Measurements from ENCODE around the gene DNMBP. TPM values are rescaled to one million over a fixed set of nuclear protein-coding genes. Genes with fewer than 3 reads are reported as not detected.

The DNMBP gene
- total RNA-seq, 1 experiment from 2014 or later = 19.7 TPM

GRCh38 chr10:99851825-99852224 is 157.9 kb downstream of the DNMBP start (continued):
- TF ChIP-seq, protein P1, sequence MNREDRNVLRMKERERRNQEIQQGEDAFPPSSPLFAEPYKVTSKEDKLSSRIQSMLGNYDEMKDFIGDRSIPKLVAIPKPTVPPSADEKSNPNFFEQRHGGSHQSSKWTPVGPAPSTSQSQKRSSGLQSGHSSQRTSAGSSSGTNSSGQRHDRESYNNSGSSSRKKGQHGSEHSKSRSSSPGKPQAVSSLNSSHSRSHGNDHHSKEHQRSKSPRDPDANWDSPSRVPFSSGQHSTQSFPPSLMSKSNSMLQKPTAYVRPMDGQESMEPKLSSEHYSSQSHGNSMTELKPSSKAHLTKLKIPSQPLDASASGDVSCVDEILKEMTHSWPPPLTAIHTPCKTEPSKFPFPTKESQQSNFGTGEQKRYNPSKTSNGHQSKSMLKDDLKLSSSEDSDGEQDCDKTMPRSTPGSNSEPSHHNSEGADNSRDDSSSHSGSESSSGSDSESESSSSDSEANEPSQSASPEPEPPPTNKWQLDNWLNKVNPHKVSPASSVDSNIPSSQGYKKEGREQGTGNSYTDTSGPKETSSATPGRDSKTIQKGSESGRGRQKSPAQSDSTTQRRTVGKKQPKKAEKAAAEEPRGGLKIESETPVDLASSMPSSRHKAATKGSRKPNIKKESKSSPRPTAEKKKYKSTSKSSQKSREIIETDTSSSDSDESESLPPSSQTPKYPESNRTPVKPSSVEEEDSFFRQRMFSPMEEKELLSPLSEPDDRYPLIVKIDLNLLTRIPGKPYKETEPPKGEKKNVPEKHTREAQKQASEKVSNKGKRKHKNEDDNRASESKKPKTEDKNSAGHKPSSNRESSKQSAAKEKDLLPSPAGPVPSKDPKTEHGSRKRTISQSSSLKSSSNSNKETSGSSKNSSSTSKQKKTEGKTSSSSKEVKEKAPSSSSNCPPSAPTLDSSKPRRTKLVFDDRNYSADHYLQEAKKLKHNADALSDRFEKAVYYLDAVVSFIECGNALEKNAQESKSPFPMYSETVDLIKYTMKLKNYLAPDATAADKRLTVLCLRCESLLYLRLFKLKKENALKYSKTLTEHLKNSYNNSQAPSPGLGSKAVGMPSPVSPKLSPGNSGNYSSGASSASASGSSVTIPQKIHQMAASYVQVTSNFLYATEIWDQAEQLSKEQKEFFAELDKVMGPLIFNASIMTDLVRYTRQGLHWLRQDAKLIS (CRISPR knock-in tag; IDR thresholded peaks at IDR 0.05; ENCODE audit: borderline replicate concordance) = no peak
- no peak for TF ChIP-seq CREB1 (CRISPR knock-in tag; IDR thresholded peaks at IDR 0.05)

DNA sequence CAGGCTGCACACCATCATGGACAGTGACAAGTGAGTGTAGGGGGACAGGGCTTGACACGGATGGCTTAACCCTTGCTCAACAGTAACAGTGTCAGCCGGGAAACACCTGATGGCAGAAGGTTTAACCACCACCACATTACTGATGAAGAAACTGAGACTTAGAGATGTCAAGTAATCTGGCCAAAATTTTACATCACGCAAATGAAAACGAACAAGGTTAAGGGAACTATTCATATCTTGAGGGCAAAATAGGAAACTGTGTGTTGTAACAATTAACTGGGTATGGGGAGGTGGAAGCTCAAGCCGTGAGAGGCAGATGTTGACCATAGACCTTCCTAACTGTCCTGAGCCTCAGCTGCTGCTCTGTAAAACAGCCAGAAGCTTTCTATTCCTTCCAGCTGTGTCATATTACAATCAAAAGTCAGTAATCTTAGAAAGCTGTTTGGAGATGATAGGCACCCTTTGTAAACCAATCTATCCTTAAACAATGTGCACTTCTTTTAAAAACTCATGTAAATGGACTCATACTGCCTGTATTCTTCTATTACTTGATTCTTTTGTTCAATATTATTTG is 158.9 kb downstream of the DNMBP start:
- Mint-ChIP-seq H3K27ac (peak overlapping the region; percentile 67), H3K27me3 (ENCODE audit: low read depth) (peaks cover 6% of the 10 kb centered on the region; the same call in 1 of the 2 replicates), H3K4me1 (peaks cover 73% of the 10 kb centered on the region), H3K9me3 (no peaks in the 10 kb centered on the region), H3K4me3 (peak overlapping the region; percentile 51), H3K36me3 (no peaks in the 10 kb centered on the region)
- TF ChIP-seq HMGA2 (CRISPR knock-in tag; IDR thresholded peaks at IDR 0.05) (no peak), JUN (CRISPR knock-in tag; IDR thresholded peaks at IDR 0.05) (no peak), NFATC4 (CRISPR knock-in tag; IDR thresholded peaks at IDR 0.05) (no peak), FOXJ3 (CRISPR knock-in tag; IDR thresholded peaks at IDR 0.05; ENCODE audit: borderline replicate concordance) (no peak), ZNF263 (CRISPR knock-in tag; IDR thresholded peaks at IDR 0.05; ENCODE audit: low read depth) (no peak), E2F4 (CRISPR knock-in tag; IDR thresholded peaks at IDR 0.05; ENCODE audit: borderline replicate concordance, low read depth) (no peak), ZNF423 (CRISPR knock-in tag; IDR thresholded peaks at IDR 0.05) (no peak), CREM (CRISPR knock-in tag; IDR thresholded peaks at IDR 0.05) (no peak), ESRRA (CRISPR knock-in tag; IDR thresholded peaks at IDR 0.05; ENCODE audit: borderline replicate concordance) (no peak), JAZF1 (CRISPR knock-in tag; IDR thresholded peaks at IDR 0.05) (no peak), ZNF281 (CRISPR knock-in tag; IDR thresholded peaks at IDR 0.05) (no peak), MYBL2 (CRISPR knock-in tag; IDR thresholded peaks at IDR 0.05) (no peak), KAT7 (CRISPR knock-in tag; IDR thresholded peaks at IDR 0.05; ENCODE audit: borderline replicate concordance) (no peak), IRF2 (CRISPR knock-in tag; IDR thresholded peaks at IDR 0.05; ENCODE audit: borderline replicate concordance, low read depth) (no peak)
- TF ChIP-seq, protein P2, sequence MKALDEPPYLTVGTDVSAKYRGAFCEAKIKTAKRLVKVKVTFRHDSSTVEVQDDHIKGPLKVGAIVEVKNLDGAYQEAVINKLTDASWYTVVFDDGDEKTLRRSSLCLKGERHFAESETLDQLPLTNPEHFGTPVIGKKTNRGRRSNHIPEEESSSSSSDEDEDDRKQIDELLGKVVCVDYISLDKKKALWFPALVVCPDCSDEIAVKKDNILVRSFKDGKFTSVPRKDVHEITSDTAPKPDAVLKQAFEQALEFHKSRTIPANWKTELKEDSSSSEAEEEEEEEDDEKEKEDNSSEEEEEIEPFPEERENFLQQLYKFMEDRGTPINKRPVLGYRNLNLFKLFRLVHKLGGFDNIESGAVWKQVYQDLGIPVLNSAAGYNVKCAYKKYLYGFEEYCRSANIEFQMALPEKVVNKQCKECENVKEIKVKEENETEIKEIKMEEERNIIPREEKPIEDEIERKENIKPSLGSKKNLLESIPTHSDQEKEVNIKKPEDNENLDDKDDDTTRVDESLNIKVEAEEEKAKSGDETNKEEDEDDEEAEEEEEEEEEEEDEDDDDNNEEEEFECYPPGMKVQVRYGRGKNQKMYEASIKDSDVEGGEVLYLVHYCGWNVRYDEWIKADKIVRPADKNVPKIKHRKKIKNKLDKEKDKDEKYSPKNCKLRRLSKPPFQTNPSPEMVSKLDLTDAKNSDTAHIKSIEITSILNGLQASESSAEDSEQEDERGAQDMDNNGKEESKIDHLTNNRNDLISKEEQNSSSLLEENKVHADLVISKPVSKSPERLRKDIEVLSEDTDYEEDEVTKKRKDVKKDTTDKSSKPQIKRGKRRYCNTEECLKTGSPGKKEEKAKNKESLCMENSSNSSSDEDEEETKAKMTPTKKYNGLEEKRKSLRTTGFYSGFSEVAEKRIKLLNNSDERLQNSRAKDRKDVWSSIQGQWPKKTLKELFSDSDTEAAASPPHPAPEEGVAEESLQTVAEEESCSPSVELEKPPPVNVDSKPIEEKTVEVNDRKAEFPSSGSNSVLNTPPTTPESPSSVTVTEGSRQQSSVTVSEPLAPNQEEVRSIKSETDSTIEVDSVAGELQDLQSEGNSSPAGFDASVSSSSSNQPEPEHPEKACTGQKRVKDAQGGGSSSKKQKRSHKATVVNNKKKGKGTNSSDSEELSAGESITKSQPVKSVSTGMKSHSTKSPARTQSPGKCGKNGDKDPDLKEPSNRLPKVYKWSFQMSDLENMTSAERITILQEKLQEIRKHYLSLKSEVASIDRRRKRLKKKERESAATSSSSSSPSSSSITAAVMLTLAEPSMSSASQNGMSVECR (CRISPR knock-in tag; IDR thresholded peaks at IDR 0.05; ENCODE audit: borderline replicate concordance) = no peak
- ChIA-PET CTCF (interaction anchor here (1.7 to 3.5 kb wide), 2 partner anchors 8 to 195 kb away, joined by 7 to 22 read pairs; no protein-coding TSS in a partner anchor), POLR2A (interaction anchor here (0.5 kb wide), 1 partner anchor 388 kb away, joined by 7 read pairs; no protein-coding TSS in a partner anchor)
- ATAC-seq (no peak), DNase-seq (ENCODE audit: low spot score) (no peak)
